Osteoblast (primary cell): ENCODE data around the gene GDF7. TPM values are rescaled to one million over a fixed set of nuclear protein-coding genes. Genes with fewer than 3 reads are reported as not detected.

Source experiments
- DNase-seq: peaks from one replicate; pipeline ENCODE4 v3.0.0; 2011; ENCODE audit warnings: low spot score, mixed read lengths; ENCODE audit not compliant: insufficient read length; ENCODE audit errors: missing footprints
- H2AFZ ChIP-seq: 2 replicates; pipeline ENCODE4 v1.6.0; 2011; ENCODE audit warnings: mild to moderate bottlenecking, low read length
- H3K27ac ChIP-seq: 2 replicates; pipeline ENCODE4 v1.5.1; 2011; ENCODE audit warnings: mild to moderate bottlenecking, low read depth, low read length, moderate library complexity
- H3K27me3 ChIP-seq: 2 replicates; pipeline ENCODE4 v1.6.0; 2012; ENCODE audit warnings: mild to moderate bottlenecking, control low read depth, inconsistent platforms, low read length, moderate library complexity; ENCODE audit not compliant: insufficient read depth
- H3K36me3 ChIP-seq: 2 replicates; pipeline ENCODE4 v1.5.1; 2011; ENCODE audit warnings: mild to moderate bottlenecking, low read length, control low read depth, moderate library complexity; ENCODE audit not compliant: insufficient read depth
- H3K4me1 ChIP-seq: 2 replicates; pipeline ENCODE4 v1.5.1; 2011; ENCODE audit warnings: mild to moderate bottlenecking, low read length, control low read depth, moderate library complexity; ENCODE audit not compliant: insufficient read depth
- H3K4me2 ChIP-seq: 2 replicates; pipeline ENCODE4 v1.6.0; 2011; ENCODE audit warnings: mild to moderate bottlenecking, low read length; ENCODE audit not compliant: insufficient read depth
- H3K4me3 ChIP-seq: fragments of 200-600 bp; sonication (generic); 3 replicates; pipeline ENCODE4 v1.5.1; 2012; ENCODE audit warnings: mild to moderate bottlenecking, low read length, inconsistent platforms; ENCODE audit not compliant: insufficient read depth
- H3K79me2 ChIP-seq: 2 replicates; pipeline ENCODE4 v1.6.0; 2012; ENCODE audit warnings: mild to moderate bottlenecking, low read length, control low read depth, inconsistent platforms; ENCODE audit not compliant: insufficient read depth
- H3K9me3 ChIP-seq: 2 replicates; pipeline ENCODE4 v1.5.1; 2011; ENCODE audit warnings: low read depth, low read length, control low read depth
- H4K20me1 ChIP-seq: 2 replicates; pipeline ENCODE4 v1.6.0; 2012; ENCODE audit warnings: mild to moderate bottlenecking, low read length, control low read depth; ENCODE audit not compliant: insufficient read depth
- CTCF ChIP-seq: IDR thresholded peaks from 2 replicates; pipeline ENCODE4 v1.5.1; 2011; ENCODE audit warnings: mild to moderate bottlenecking, low read depth, low read length, moderate library complexity; ENCODE audit errors: extremely low read depth
- total RNA-seq: library from RNA; depleted of rRNA; stranded (reverse); fragments of >200 nt; gene quantifications from 2 replicates; pipeline ENCODE4 v1.2.3, GENCODE V29; 2012

GDF7 gene
- total RNA-seq, 1 donor = not detected

- TF ChIP-seq CTCF = no peak
- H3K9me3 ChIP-seq = no peaks in the 10 kb centered on the region
- H3K4me1 ChIP-seq = peaks cover 15% of the 10 kb centered on the region
- H3K27me3 ChIP-seq = peaks cover 35% of the 10 kb centered on the region
- no peaks in the 10 kb centered on the region for H4K20me1 ChIP-seq
- H3K36me3 ChIP-seq = no peaks in the 10 kb centered on the region
- no peak overlapping the region for H3K4me3 ChIP-seq
- no peak overlapping the region for H3K4me2 ChIP-seq
- H3K79me2 ChIP-seq = peaks cover 13% of the 10 kb centered on the region
- no peak for DNase-seq
- no peak overlapping the region for H3K27ac ChIP-seq
- no peak overlapping the region for H2AFZ ChIP-seq
Measured at GRCh38 chr2:20654535-20654813, 12.5 kb upstream of the GDF7 start.

GRCh38 chr2:20656561-20656960 lies 10.4 kb upstream of the GDF7 start:
- H3K9me3 ChIP-seq = no peaks in the 10 kb centered on the region
- no peak overlapping the region for H3K4me3 ChIP-seq
- no peak for TF ChIP-seq CTCF
- no peak overlapping the region for H3K4me2 ChIP-seq
- no peaks in the 10 kb centered on the region for H3K79me2 ChIP-seq
- H3K27me3 ChIP-seq = peaks cover 50% of the 10 kb centered on the region
- H3K36me3 ChIP-seq = no peaks in the 10 kb centered on the region
- H4K20me1 ChIP-seq = no peaks in the 10 kb centered on the region
- no peak overlapping the region for H3K27ac ChIP-seq
- H3K4me1 ChIP-seq = peaks cover 4% of the 10 kb centered on the region
- H2AFZ ChIP-seq = no peak overlapping the region
- DNase-seq = peak; percentile 50

GRCh38 chr2:20657522-20658235 lies 9.3 kb upstream of the GDF7 start:
- no peak overlapping the region for H3K27ac ChIP-seq
- peaks cover 61% of the 10 kb centered on the region for H3K27me3 ChIP-seq
- H3K9me3 ChIP-seq = no peaks in the 10 kb centered on the region
- peak; percentile 18 for DNase-seq
- no peaks in the 10 kb centered on the region for H3K79me2 ChIP-seq
- TF ChIP-seq CTCF = no peak
- H3K36me3 ChIP-seq = no peaks in the 10 kb centered on the region
- H3K4me3 ChIP-seq = no peak overlapping the region
- H3K4me1 ChIP-seq = no peaks in the 10 kb centered on the region
- H4K20me1 ChIP-seq = no peaks in the 10 kb centered on the region
- no peak overlapping the region for H2AFZ ChIP-seq
- H3K4me2 ChIP-seq = no peak overlapping the region

- H2AFZ ChIP-seq = no peak overlapping the region
- peak; percentile 92 for DNase-seq
- TF ChIP-seq CTCF = no peak
- no peaks in the 10 kb centered on the region for H4K20me1 ChIP-seq
- H3K79me2 ChIP-seq = no peaks in the 10 kb centered on the region
- H3K9me3 ChIP-seq = no peaks in the 10 kb centered on the region
- no peaks in the 10 kb centered on the region for H3K4me1 ChIP-seq
- H3K27ac ChIP-seq = no peak overlapping the region
- no peaks in the 10 kb centered on the region for H3K36me3 ChIP-seq
- H3K4me3 ChIP-seq = no peak overlapping the region
- peaks cover 83% of the 10 kb centered on the region for H3K27me3 ChIP-seq
- H3K4me2 ChIP-seq = no peak overlapping the region
Measured at GRCh38 chr2:20660506-20661420, 6.2 kb upstream of the GDF7 start.
